Endothelial cell of umbilical vein (primary cell): ENCODE results near the gene CDKN2AIP. TPM values are rescaled to one million over a fixed set of nuclear protein-coding genes. Genes with fewer than 3 reads are reported as not detected.

ENCODE experiments used
- BruUV-seq: library from RNA; stranded (reverse); fragments of 400-500 nt; replicated peaks from 2 replicates; lab custom pipeline; 2021; lab: Mats Ljungman, UMichigan
- CTCF ChIA-PET: fragments of 300-600, 350-600 bp; sonication (Branson Sonifier 250); formaldehyde crosslinking; loops from one replicate; lab custom pipeline; 2021; ENCODE audit warnings: antibody characterized with exemption, inconsistent platforms; lab: Charles Lee
- POLR2A ChIA-PET: fragments of 300-600, 350-600 bp; sonication (Branson Sonifier 250); formaldehyde crosslinking; loops from one replicate; lab custom pipeline; 2021; ENCODE audit warnings: antibody characterized with exemption, inconsistent platforms; lab: Charles Lee
- DNase-seq: peaks from one replicate; pipeline ENCODE4 v3.0.0-alpha.2; 2011; ENCODE audit warnings: low read depth, low spot score
- FAIRE-seq: peaks from 2 replicates; lab custom pipeline; 2011; peaks lifted over from hg19 to GRCh38; lab: Jason Lieb, UNC
- H2AFZ ChIP-seq: 2 replicates; pipeline ENCODE4 v1.6.0; 2012; ENCODE audit warnings: low read depth, low read length, control low read depth, inconsistent platforms
- H3K27ac ChIP-seq: 2 replicates; pipeline ENCODE4 v1.5.1; 2011; ENCODE audit warnings: low read depth, mild to moderate bottlenecking, control low read depth, low read length, moderate library complexity; ENCODE audit not compliant: insufficient read depth
- H3K27me3 ChIP-seq, 2 experiments: 2 replicates each; pipeline versions ENCODE4 v1.6.0 to v1.6.1; 2011; ENCODE audit warnings: low read length in 2 of 2, mixed read lengths in 1 of 2; ENCODE audit not compliant: control insufficient read depth in 2 of 2, insufficient read depth in 2 of 2
- H3K36me3 ChIP-seq, 2 experiments: 2 replicates in 1 of 2; 3 replicates in 1 of 2; pipeline ENCODE4 v1.5.1; 2011; ENCODE audit warnings: low read length in 2 of 2, mild to moderate bottlenecking in 1 of 2, moderate library complexity in 1 of 2; ENCODE audit not compliant: control insufficient read depth in 2 of 2, insufficient read depth in 2 of 2; ENCODE audit errors: extremely low read depth in 1 of 2
- H3K4me1 ChIP-seq: 3 replicates; pipeline ENCODE4 v1.5.1; 2011; ENCODE audit warnings: mild to moderate bottlenecking, low read length; ENCODE audit not compliant: control insufficient read depth, insufficient read depth; ENCODE audit errors: extremely low read depth
- H3K4me2 ChIP-seq: 2 replicates; pipeline ENCODE4 v1.6.1; 2011; ENCODE audit warnings: low read length, control low read depth, mixed read lengths; ENCODE audit not compliant: insufficient read depth
- H3K4me3 ChIP-seq, 3 experiments: fragments of 200-600 bp in 1 of 3; sonication (generic), shearing (Covaris generic) in 1 of 3; replicated peaks in 1 of 3; 2 replicates each; pipeline ENCODE4 v1.5.1; 2011 to 2016; ENCODE audit warnings: control low read depth in 3 of 3, low read length in 3 of 3, mild to moderate bottlenecking in 2 of 3, inconsistent platforms in 1 of 3, low read depth in 1 of 3, moderate library complexity in 1 of 3; ENCODE audit not compliant: insufficient read depth in 1 of 3
- H3K79me2 ChIP-seq: 2 replicates; pipeline ENCODE4 v1.6.0; 2012; ENCODE audit warnings: low read length, inconsistent platforms; ENCODE audit not compliant: control insufficient read depth, insufficient read depth
- H3K9ac ChIP-seq: replicated peaks from 2 replicates; pipeline ENCODE3; 2011; ENCODE audit warnings: low read length, control low read depth; ENCODE audit not compliant: insufficient read depth; ENCODE audit errors: extremely low read depth
- H3K9me1 ChIP-seq: replicated peaks from 3 replicates; pipeline ENCODE4 v1.6.0; 2011; ENCODE audit warnings: mild to moderate bottlenecking, low read length; ENCODE audit not compliant: control insufficient read depth, insufficient read depth; ENCODE audit errors: extremely low read depth
- H3K9me3 ChIP-seq: replicated peaks from 2 replicates; pipeline ENCODE4 v1.5.1; 2012; ENCODE audit warnings: low read length, inconsistent platforms; ENCODE audit not compliant: control insufficient read depth, insufficient read depth
- H4K20me1 ChIP-seq: replicated peaks from 2 replicates; pipeline ENCODE3; 2011; ENCODE audit warnings: mild to moderate bottlenecking, low read length; ENCODE audit not compliant: control insufficient read depth, insufficient read depth; ENCODE audit errors: extremely low read depth
- EZH2 ChIP-seq: IDR thresholded peaks from 2 replicates; pipeline ENCODE4 v1.6.1; 2012; ENCODE audit warnings: borderline replicate concordance, low read depth, mild to moderate bottlenecking, moderate library complexity, low read length, inconsistent platforms; ENCODE audit not compliant: severe bottlenecking
- FOS ChIP-seq: IDR thresholded peaks from 2 replicates; pipeline ENCODE4 v1.6.1; 2011; ENCODE audit warnings: mild to moderate bottlenecking, low read length, moderate library complexity, borderline replicate concordance; ENCODE audit not compliant: insufficient read depth
- GATA2 ChIP-seq: IDR thresholded peaks from 2 replicates; pipeline ENCODE4 v1.7.0; 2011; ENCODE audit warnings: low read depth, mild to moderate bottlenecking, moderate library complexity, mixed read lengths, low read length; ENCODE audit not compliant: insufficient read length, insufficient read depth
- JUN ChIP-seq: IDR thresholded peaks from 2 replicates; pipeline ENCODE4 v1.6.1; 2011; ENCODE audit warnings: borderline replicate concordance, low read depth; ENCODE audit not compliant: insufficient read length, insufficient read depth
- MAX ChIP-seq: IDR thresholded peaks from 2 replicates; pipeline ENCODE4 v1.6.1; 2011; ENCODE audit not compliant: insufficient read depth, insufficient read length
- MYC ChIP-seq: IDR thresholded peaks from one replicate; pipeline ENCODE4 v1.6.1; 2011; ENCODE audit warnings: mild to moderate bottlenecking, low read depth, low read length
- POLR2A ChIP-seq: IDR thresholded peaks from 2 replicates; pipeline ENCODE4 v1.6.1; 2012; ENCODE audit warnings: low read depth, mild to moderate bottlenecking, control low read depth, low read length
- POLR2AphosphoS5 ChIP-seq: IDR thresholded peaks from 2 replicates; pipeline ENCODE4 v1.6.1; 2012; ENCODE audit warnings: low read depth, mild to moderate bottlenecking, control low read depth, low read length, moderate library complexity; ENCODE audit not compliant: insufficient read depth
- dilution Hi-C: fragments of 300-500 bp; cut with MboI; formaldehyde crosslinking; loops from one replicate; pipeline ENCODE4 v1.15.0; 2019; ENCODE audit warnings: low sequenced_read_pairs; ENCODE audit not compliant: extremely low pct_ligation_motif_present
- intact Hi-C: fragments of 100-400 bp; cut with micrococcal nuclease; formaldehyde crosslinking; loops from one replicate; pipeline ENCODE4 v1.10.0; 2022
- polyA plus RNA-seq, 4 experiments: library from polyadenylated mRNA; depleted of rRNA in 3 of 4; stranded (reverse) in 3 of 4; unstranded in 1 of 4; fragments of >200 nt; gene quantifications; 2 replicates each; pipeline versions ENCODE4 v1.2.1 to v1.2.3, GENCODE V29; 2011 to 2012; ENCODE audit warnings: missing spikeins in 1 of 4
- total RNA-seq: library from RNA; stranded (reverse); gene quantifications from 2 replicates; pipeline ENCODE4 v1.2.3, GENCODE V29; 2021
- TF ChIP-seq, protein P1 (sequence below), 2 donors: IDR thresholded peaks; 1 replicate in 1 of 2; 2 replicates in 1 of 2; pipeline ENCODE4 v1.5.1; 2011; ENCODE audit warnings: low read length in 2 of 2, mild to moderate bottlenecking in 2 of 2, moderate library complexity in 2 of 2, control low read depth in 1 of 2, inconsistent platforms in 1 of 2, low read depth in 1 of 2; ENCODE audit not compliant: insufficient read depth in 1 of 2; ENCODE audit errors: extremely low read depth in 1 of 2

The CDKN2AIP gene
- total and polyA plus RNA-seq, 2 donors (not counting 3 experiments of a cell fraction or from before 2014, with no cell fraction given): 5.1 to 12.8 TPM

- CTCF ChIA-PET: no interaction called here
Observed at GRCh38 chr4:183400035-183400434, 44.4 kb upstream of the CDKN2AIP start.

More at GRCh38 chr4:183400035-183400434, 44.4 kb upstream of the CDKN2AIP start:
- no peak for TF ChIP-seq MAX
- TF ChIP-seq, protein P1, sequence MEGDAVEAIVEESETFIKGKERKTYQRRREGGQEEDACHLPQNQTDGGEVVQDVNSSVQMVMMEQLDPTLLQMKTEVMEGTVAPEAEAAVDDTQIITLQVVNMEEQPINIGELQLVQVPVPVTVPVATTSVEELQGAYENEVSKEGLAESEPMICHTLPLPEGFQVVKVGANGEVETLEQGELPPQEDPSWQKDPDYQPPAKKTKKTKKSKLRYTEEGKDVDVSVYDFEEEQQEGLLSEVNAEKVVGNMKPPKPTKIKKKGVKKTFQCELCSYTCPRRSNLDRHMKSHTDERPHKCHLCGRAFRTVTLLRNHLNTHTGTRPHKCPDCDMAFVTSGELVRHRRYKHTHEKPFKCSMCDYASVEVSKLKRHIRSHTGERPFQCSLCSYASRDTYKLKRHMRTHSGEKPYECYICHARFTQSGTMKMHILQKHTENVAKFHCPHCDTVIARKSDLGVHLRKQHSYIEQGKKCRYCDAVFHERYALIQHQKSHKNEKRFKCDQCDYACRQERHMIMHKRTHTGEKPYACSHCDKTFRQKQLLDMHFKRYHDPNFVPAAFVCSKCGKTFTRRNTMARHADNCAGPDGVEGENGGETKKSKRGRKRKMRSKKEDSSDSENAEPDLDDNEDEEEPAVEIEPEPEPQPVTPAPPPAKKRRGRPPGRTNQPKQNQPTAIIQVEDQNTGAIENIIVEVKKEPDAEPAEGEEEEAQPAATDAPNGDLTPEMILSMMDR (IDR thresholded peaks at IDR 0.05; ENCODE audit: extremely low read depth in 1 of 2, insufficient read depth in 1 of 2, low read depth in 1 of 2, low read length in 2 of 2): no peak
- TF ChIP-seq GATA2: no peak
- no peak for TF ChIP-seq POLR2AphosphoS5
- TF ChIP-seq FOS: no peak
- TF ChIP-seq JUN: no peak
- TF ChIP-seq MYC: no peak
- no peak for TF ChIP-seq POLR2A
- TF ChIP-seq EZH2: no peak
- Histone ChIP-seq H2AFZ (no peak overlapping the region), H3K4me1 (peaks cover 6% of the 10 kb centered on the region), H3K9me1 (no peaks in the 10 kb centered on the region), H3K4me2 (no peak overlapping the region), H3K9ac (no peak overlapping the region), H3K36me3 (no peaks in the 10 kb centered on the region), H3K9me3 (no peaks in the 10 kb centered on the region), H3K27me3 (no peaks in the 10 kb centered on the region), H3K4me3 (no peak overlapping the region), H4K20me1 (no peaks in the 10 kb centered on the region), H3K79me2 (no peaks in the 10 kb centered on the region), H3K27ac (no peak overlapping the region)
- dilution Hi-C loops (no loop called here), intact Hi-C loops (no loop called here)
- DNase-seq: no peak
- POLR2A ChIA-PET: no interaction called here
- no TSS peak for BruUV-seq
- FAIRE-seq: peak; percentile 37
